ENCODE measurements around the gene DPH2. TPM values are rescaled to one million over a fixed set of nuclear protein-coding genes. Genes with fewer than 3 reads are reported as not detected.

Gene DPH2
- total RNA-seq, 1 experiment from 2014 or later = 57.5 TPM

DNA sequence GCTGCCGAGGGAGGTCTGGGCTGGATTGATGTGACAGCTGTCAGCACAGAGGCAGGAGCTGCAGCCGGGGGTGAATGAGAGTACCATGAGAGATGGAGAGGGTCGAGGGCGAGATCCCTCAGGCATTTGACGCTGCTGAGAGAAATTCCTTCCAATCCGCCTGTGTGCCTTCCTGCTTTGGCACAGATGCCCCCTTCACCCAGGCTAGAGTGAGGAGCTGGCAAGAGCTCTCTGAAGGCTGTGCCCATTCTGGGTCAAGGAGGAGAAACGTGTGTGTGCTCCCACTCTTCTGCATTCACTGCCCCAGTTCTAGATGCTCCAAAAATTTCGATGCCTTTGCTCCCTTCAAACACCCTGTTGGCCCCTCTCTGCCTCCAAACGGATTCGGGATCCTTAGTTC is 31.4 kb upstream of the DPH2 start:
- ATAC-seq (no peak), DNase-seq (ENCODE audit: low spot score) (no peak)
- H3K4me1 Mint-ChIP-seq = peaks cover 58% of the 10 kb centered on the region
- no peaks in the 10 kb centered on the region for H3K9me3 Mint-ChIP-seq
- no peaks in the 10 kb centered on the region; the same call in 1 of the 2 replicates for H3K27me3 Mint-ChIP-seq (ENCODE audit: low read depth)
- ChIA-PET CTCF (interaction anchor here (0.8 to 11.9 kb wide), 4 partner anchors 36 to 172 kb away, joined by 3 to 992 read pairs (median 3); partner anchors contain the start of gene ATP6V0B), POLR2A (no interaction called here)
- H3K27ac Mint-ChIP-seq = no peak overlapping the region; the same call in 1 of the 2 replicates
- no peak overlapping the region for H3K4me3 Mint-ChIP-seq
- TF ChIP-seq, protein P1, sequence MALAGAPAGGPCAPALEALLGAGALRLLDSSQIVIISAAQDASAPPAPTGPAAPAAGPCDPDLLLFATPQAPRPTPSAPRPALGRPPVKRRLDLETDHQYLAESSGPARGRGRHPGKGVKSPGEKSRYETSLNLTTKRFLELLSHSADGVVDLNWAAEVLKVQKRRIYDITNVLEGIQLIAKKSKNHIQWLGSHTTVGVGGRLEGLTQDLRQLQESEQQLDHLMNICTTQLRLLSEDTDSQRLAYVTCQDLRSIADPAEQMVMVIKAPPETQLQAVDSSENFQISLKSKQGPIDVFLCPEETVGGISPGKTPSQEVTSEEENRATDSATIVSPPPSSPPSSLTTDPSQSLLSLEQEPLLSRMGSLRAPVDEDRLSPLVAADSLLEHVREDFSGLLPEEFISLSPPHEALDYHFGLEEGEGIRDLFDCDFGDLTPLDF (CRISPR knock-in tag; IDR thresholded peaks at IDR 0.05) = no peak
- no peak for TF ChIP-seq SOX15 (CRISPR knock-in tag; IDR thresholded peaks at IDR 0.05)
- TF ChIP-seq GRHL2 (CRISPR knock-in tag; IDR thresholded peaks at IDR 0.05; ENCODE audit: insufficient replicate concordance, severe bottlenecking) = no peak
- no peaks in the 10 kb centered on the region for H3K36me3 Mint-ChIP-seq

DNA sequence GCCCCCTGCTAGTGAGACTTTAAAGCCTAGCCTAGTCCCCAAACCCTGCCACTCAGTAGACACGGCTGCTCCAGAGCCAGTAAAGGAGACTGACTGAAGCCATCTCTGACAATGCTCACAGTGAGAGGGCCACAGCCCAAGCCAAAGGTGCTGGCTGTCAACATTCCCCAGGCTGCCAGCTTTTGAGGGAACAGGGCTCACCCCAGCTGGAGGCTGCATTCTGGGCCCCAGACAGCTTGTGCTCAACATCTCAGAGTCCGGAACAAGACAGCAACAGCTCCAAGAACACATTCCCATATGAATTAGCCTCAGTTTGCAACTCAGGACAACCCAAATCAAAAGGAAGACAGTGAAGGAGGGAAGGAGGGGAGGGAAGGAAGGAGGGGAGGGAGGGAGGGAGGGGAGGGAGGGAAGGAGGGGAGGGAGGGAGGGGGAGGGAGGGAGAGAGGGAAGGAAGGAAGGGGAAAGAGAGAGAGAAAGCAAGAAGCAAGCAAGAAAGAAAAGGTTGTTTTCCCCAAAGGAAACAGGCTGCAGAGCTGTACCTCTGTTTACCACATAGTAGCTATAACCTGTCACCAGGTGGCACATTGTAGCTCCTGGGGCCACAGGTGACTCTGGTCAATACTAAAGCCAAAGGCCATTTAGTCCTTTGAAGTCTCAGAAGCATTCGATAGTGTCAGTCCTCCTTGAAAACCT is 30.8 kb upstream of the DPH2 start:
- H3K27ac Mint-ChIP-seq = peak overlapping the region; percentile 22; the same call in 1 of the 2 replicates
- ChIA-PET POLR2A (interaction anchor here (0.9 kb wide), 1 partner anchor 176 kb away, joined by 3 read pairs; no protein-coding TSS in a partner anchor), CTCF (interaction anchor here (0.6 to 11.9 kb wide), 10 partner anchors 9 to 172 kb away, joined by 3 to 992 read pairs (median 3); no protein-coding TSS in a partner anchor)
- H3K36me3 Mint-ChIP-seq = no peaks in the 10 kb centered on the region
- no peaks in the 10 kb centered on the region for H3K9me3 Mint-ChIP-seq
- ATAC-seq (no peak), DNase-seq (ENCODE audit: low spot score) (no peak)
- TF ChIP-seq HMGA2 (CRISPR knock-in tag; IDR thresholded peaks at IDR 0.05) (no peak), GABPB1 (CRISPR knock-in tag; IDR thresholded peaks at IDR 0.05) (no peak), FOXP1 (CRISPR knock-in tag; IDR thresholded peaks at IDR 0.05; ENCODE audit: borderline replicate concordance) (no peak), ATF1 (CRISPR knock-in tag; IDR thresholded peaks at IDR 0.05) (no peak), FOXJ3 (CRISPR knock-in tag; IDR thresholded peaks at IDR 0.05; ENCODE audit: borderline replicate concordance) (no peak), SMAD4 (CRISPR knock-in tag; IDR thresholded peaks at IDR 0.05) (no peak), CREB1 (CRISPR knock-in tag; IDR thresholded peaks at IDR 0.05) (no peak)
- TF ChIP-seq, protein P2, sequence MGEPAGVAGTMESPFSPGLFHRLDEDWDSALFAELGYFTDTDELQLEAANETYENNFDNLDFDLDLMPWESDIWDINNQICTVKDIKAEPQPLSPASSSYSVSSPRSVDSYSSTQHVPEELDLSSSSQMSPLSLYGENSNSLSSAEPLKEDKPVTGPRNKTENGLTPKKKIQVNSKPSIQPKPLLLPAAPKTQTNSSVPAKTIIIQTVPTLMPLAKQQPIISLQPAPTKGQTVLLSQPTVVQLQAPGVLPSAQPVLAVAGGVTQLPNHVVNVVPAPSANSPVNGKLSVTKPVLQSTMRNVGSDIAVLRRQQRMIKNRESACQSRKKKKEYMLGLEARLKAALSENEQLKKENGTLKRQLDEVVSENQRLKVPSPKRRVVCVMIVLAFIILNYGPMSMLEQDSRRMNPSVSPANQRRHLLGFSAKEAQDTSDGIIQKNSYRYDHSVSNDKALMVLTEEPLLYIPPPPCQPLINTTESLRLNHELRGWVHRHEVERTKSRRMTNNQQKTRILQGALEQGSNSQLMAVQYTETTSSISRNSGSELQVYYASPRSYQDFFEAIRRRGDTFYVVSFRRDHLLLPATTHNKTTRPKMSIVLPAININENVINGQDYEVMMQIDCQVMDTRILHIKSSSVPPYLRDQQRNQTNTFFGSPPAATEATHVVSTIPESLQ (CRISPR knock-in tag; IDR thresholded peaks at IDR 0.05) = no peak
- TF ChIP-seq, protein P3, sequence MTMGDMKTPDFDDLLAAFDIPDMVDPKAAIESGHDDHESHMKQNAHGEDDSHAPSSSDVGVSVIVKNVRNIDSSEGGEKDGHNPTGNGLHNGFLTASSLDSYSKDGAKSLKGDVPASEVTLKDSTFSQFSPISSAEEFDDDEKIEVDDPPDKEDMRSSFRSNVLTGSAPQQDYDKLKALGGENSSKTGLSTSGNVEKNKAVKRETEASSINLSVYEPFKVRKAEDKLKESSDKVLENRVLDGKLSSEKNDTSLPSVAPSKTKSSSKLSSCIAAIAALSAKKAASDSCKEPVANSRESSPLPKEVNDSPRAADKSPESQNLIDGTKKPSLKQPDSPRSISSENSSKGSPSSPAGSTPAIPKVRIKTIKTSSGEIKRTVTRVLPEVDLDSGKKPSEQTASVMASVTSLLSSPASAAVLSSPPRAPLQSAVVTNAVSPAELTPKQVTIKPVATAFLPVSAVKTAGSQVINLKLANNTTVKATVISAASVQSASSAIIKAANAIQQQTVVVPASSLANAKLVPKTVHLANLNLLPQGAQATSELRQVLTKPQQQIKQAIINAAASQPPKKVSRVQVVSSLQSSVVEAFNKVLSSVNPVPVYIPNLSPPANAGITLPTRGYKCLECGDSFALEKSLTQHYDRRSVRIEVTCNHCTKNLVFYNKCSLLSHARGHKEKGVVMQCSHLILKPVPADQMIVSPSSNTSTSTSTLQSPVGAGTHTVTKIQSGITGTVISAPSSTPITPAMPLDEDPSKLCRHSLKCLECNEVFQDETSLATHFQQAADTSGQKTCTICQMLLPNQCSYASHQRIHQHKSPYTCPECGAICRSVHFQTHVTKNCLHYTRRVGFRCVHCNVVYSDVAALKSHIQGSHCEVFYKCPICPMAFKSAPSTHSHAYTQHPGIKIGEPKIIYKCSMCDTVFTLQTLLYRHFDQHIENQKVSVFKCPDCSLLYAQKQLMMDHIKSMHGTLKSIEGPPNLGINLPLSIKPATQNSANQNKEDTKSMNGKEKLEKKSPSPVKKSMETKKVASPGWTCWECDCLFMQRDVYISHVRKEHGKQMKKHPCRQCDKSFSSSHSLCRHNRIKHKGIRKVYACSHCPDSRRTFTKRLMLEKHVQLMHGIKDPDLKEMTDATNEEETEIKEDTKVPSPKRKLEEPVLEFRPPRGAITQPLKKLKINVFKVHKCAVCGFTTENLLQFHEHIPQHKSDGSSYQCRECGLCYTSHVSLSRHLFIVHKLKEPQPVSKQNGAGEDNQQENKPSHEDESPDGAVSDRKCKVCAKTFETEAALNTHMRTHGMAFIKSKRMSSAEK (CRISPR knock-in tag; IDR thresholded peaks at IDR 0.05; ENCODE audit: borderline replicate concordance) = no peak
- TF ChIP-seq, protein P4, sequence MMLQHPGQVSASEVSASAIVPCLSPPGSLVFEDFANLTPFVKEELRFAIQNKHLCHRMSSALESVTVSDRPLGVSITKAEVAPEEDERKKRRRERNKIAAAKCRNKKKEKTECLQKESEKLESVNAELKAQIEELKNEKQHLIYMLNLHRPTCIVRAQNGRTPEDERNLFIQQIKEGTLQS (CRISPR knock-in tag; conservative IDR thresholded peaks at IDR 0.05) = no peak
- TF ChIP-seq, protein P5, sequence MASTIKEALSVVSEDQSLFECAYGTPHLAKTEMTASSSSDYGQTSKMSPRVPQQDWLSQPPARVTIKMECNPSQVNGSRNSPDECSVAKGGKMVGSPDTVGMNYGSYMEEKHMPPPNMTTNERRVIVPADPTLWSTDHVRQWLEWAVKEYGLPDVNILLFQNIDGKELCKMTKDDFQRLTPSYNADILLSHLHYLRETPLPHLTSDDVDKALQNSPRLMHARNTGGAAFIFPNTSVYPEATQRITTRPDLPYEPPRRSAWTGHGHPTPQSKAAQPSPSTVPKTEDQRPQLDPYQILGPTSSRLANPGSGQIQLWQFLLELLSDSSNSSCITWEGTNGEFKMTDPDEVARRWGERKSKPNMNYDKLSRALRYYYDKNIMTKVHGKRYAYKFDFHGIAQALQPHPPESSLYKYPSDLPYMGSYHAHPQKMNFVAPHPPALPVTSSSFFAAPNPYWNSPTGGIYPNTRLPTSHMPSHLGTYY (CRISPR knock-in tag; IDR thresholded peaks at IDR 0.05) = no peak
- peaks cover 59% of the 10 kb centered on the region for H3K4me1 Mint-ChIP-seq
- no peak overlapping the region for H3K4me3 Mint-ChIP-seq
- no peaks in the 10 kb centered on the region; the same call in 1 of the 2 replicates for H3K27me3 Mint-ChIP-seq (ENCODE audit: low read depth)

All from WTC11 (cell line).